Coronary artery (tissue), 2 donors: ENCODE measurements around the gene PANX2.

Experiments used
- DNase-seq: peaks from one replicate; pipeline ENCODE4 v3.0.0-alpha.2; 2017; ENCODE audit warnings: low spot score
- H3K27ac ChIP-seq, 2 donors: fragments of 200-600 bp; sonication (generic); one replicate each; pipeline ENCODE4 v1.5.1; 2016 to 2019
- H3K4me3 ChIP-seq: fragments of 200-600 bp; sonication (generic); 2 replicates; pipeline ENCODE4 v1.5.1; 2016; ENCODE audit warnings: mild to moderate bottlenecking, moderate library complexity
- CTCF ChIP-seq: fragments of 200-600 bp; sonication (generic); IDR thresholded peaks from one replicate; pipeline ENCODE4 v1.5.1; 2019; ENCODE audit warnings: antibody characterized with exemption

The PANX2 gene

GRCh38 chr22:50227579-50228215 lies 57.2 kb downstream of the PANX2 start:
- no peak for TF ChIP-seq CTCF
- Histone ChIP-seq H3K4me3 (no peak overlapping the region), H3K27ac (no peak overlapping the region)
- DNase-seq: no peak

DNA sequence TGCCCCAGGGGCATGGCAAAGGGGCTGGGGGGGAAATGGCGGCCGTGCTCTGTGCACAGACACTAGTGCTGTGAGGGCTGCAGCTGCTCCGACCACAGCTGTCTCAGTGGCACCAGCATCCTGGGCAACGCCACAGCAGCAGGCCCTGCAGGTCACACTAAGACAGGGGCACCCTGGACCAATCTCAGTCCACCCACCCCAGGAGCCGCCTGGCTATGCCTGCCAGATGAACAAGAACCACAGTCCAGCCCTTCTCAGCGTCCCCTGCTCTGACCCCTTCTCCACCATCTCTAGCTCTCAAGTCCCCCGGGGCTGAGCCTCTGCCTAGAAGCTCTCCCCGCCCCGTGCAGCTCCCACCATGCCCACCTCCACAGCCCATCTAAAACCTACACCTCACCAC lies 57.8 kb downstream of the PANX2 start:
- DNase-seq: no peak
- no peak overlapping the region for H3K4me3 ChIP-seq
- TF ChIP-seq CTCF: no peak
- no peak overlapping the region for H3K27ac ChIP-seq

DNA sequence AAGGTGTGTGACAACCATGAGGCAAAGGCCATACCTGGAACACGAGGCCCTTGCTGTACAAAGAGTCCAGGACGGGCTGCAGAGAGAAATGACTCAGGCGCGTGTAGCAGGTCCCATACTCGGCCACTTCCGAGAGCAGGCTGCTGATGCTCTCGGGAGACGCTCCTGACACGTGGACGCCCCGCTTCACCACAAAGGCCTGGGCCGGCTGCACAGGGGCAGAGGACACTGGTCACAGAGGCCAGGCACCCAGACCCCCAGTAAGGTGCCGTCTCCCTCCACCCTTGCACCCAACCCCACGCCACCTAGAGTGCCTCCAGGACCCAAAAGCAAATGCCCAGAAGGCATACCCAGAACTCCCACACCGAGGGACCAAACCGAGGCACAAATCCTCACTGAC lies 58.8 kb downstream of the PANX2 start:
- no peak overlapping the region for H3K4me3 ChIP-seq
- TF ChIP-seq CTCF: no peak
- H3K27ac ChIP-seq: no peak overlapping the region
- no peak for DNase-seq
